Measurements from ENCODE around the gene MYCBP2. TPM values are rescaled to one million over a fixed set of nuclear protein-coding genes. Genes with fewer than 3 reads are reported as not detected.

Gene MYCBP2
- total and polyA plus RNA-seq, 2 donors (not counting 1 experiment from before 2014, with no cell fraction given), result 32.5 to 95.9 TPM

GRCh38 chr13:77225946-77226345 is 100.9 kb downstream of the MYCBP2 start:
- no peak for DNase-seq (ENCODE audit: low read depth in 2 of 2)
- Histone ChIP-seq H3K9me3 (ENCODE audit: control insufficient read depth, insufficient read depth, low read depth, low read length) (no peaks in the 10 kb centered on the region), H4K20me1 (ENCODE audit: control insufficient read depth, extremely low read depth, insufficient read depth, low read length) (no peaks in the 10 kb centered on the region), H3K27me3 (ENCODE audit: control insufficient read depth, insufficient read depth, low read length) (no peaks in the 10 kb centered on the region), H3K4me2 (ENCODE audit: extremely low read depth, insufficient read depth, low read length) (no peak overlapping the region), H3K4me1 (ENCODE audit: control insufficient read depth, extremely low read depth, insufficient read depth, low read length) (no peaks in the 10 kb centered on the region), H2AFZ (ENCODE audit: low read length) (no peak overlapping the region), H3K36me3 (ENCODE audit: control insufficient read depth, insufficient read depth, low read length) (peaks cover 1% of the 10 kb centered on the region), H3K9ac (ENCODE audit: insufficient read depth, low read length) (no peak overlapping the region), H3K79me2 (ENCODE audit: control insufficient read depth, insufficient read depth, low read length) (no peaks in the 10 kb centered on the region), H3K4me3 (replicated peaks in 1 of 4; ENCODE audit: control extremely low read depth in 1 of 4, insufficient read depth in 1 of 4, low read depth in 3 of 4, low read length in 4 of 4) (no peak overlapping the region), H3K27ac (ENCODE audit: insufficient read depth, low read length) (no peak overlapping the region)
- TF ChIP-seq EZH2 (IDR thresholded peaks at IDR 0.05; ENCODE audit: low read length, missing control alignments), result no peak
- TF ChIP-seq CTCF (conservative IDR thresholded peaks at IDR 0.05 in 1 of 2, IDR thresholded peaks at IDR 0.05 in 1 of 2; ENCODE audit: low read depth in 1 of 2, low read length in 2 of 2), result no peak

- Histone ChIP-seq H2AFZ (ENCODE audit: low read length) (no peak overlapping the region), H3K4me3 (replicated peaks in 1 of 4; ENCODE audit: control extremely low read depth in 1 of 4, insufficient read depth in 1 of 4, low read depth in 3 of 4, low read length in 4 of 4) (no peak overlapping the region), H3K9me3 (ENCODE audit: control insufficient read depth, insufficient read depth, low read depth, low read length) (no peaks in the 10 kb centered on the region), H3K9ac (ENCODE audit: insufficient read depth, low read length) (no peak overlapping the region), H3K27ac (ENCODE audit: insufficient read depth, low read length) (no peak overlapping the region), H4K20me1 (ENCODE audit: control insufficient read depth, extremely low read depth, insufficient read depth, low read length) (no peaks in the 10 kb centered on the region), H3K4me1 (ENCODE audit: control insufficient read depth, extremely low read depth, insufficient read depth, low read length) (no peaks in the 10 kb centered on the region), H3K4me2 (ENCODE audit: extremely low read depth, insufficient read depth, low read length) (no peak overlapping the region), H3K27me3 (ENCODE audit: control insufficient read depth, insufficient read depth, low read length) (no peaks in the 10 kb centered on the region), H3K36me3 (ENCODE audit: control insufficient read depth, insufficient read depth, low read length) (peaks cover 1% of the 10 kb centered on the region), H3K79me2 (ENCODE audit: control insufficient read depth, insufficient read depth, low read length) (no peaks in the 10 kb centered on the region)
- DNase-seq (ENCODE audit: low read depth in 2 of 2), result no peak
- no peak for TF ChIP-seq EZH2 (IDR thresholded peaks at IDR 0.05; ENCODE audit: low read length, missing control alignments)
- TF ChIP-seq CTCF (conservative IDR thresholded peaks at IDR 0.05 in 1 of 2, IDR thresholded peaks at IDR 0.05 in 1 of 2; ENCODE audit: low read depth in 1 of 2, low read length in 2 of 2), result no peak
Observed at GRCh38 chr13:77222909-77223308, 104.0 kb downstream of the MYCBP2 start.

- H3K4me3 ChIP-seq (replicated peaks in 1 of 4; ENCODE audit: control extremely low read depth in 1 of 4, insufficient read depth in 1 of 4, low read depth in 3 of 4, low read length in 4 of 4), result no peak overlapping the region
- TF ChIP-seq CTCF (conservative IDR thresholded peaks at IDR 0.05 in 1 of 2, IDR thresholded peaks at IDR 0.05 in 1 of 2; ENCODE audit: low read depth in 1 of 2, low read length in 2 of 2) (no peak), EZH2 (IDR thresholded peaks at IDR 0.05; ENCODE audit: low read length, missing control alignments) (no peak)
Observed at GRCh38 chr13:77222000-77222690, 104.7 kb downstream of the MYCBP2 start.

More at GRCh38 chr13:77222000-77222690, 104.7 kb downstream of the MYCBP2 start:
- Histone ChIP-seq H4K20me1 (ENCODE audit: control insufficient read depth, extremely low read depth, insufficient read depth, low read length) (no peaks in the 10 kb centered on the region), H3K79me2 (ENCODE audit: control insufficient read depth, insufficient read depth, low read length) (no peaks in the 10 kb centered on the region), H3K4me2 (ENCODE audit: extremely low read depth, insufficient read depth, low read length) (no peak overlapping the region), H3K27ac (ENCODE audit: insufficient read depth, low read length) (no peak overlapping the region), H3K9me3 (ENCODE audit: control insufficient read depth, insufficient read depth, low read depth, low read length) (no peaks in the 10 kb centered on the region), H3K4me1 (ENCODE audit: control insufficient read depth, extremely low read depth, insufficient read depth, low read length) (no peaks in the 10 kb centered on the region), H3K9ac (ENCODE audit: insufficient read depth, low read length) (no peak overlapping the region), H3K36me3 (ENCODE audit: control insufficient read depth, insufficient read depth, low read length) (peaks cover 1% of the 10 kb centered on the region), H3K27me3 (ENCODE audit: control insufficient read depth, insufficient read depth, low read length) (no peaks in the 10 kb centered on the region), H2AFZ (ENCODE audit: low read length) (no peak overlapping the region)
- no peak for DNase-seq (ENCODE audit: low read depth in 2 of 2)

Measured in fibroblast of lung (primary cell).